HEK293 (cell line): ENCODE measurements around the gene RASSF1.

Experiments
- CTCF ChIA-PET: fragments of 350-600 bp; formaldehyde crosslinking; extraction: SDS; loops from one replicate; lab custom pipeline; 2021; ENCODE audit warnings: antibody characterized with exemption; lab: Yijun Ruan, JAX
- POLR2A ChIA-PET: fragments of 300-600 bp; formaldehyde crosslinking; extraction: SDS; loops from one replicate; lab custom pipeline; 2020; ENCODE audit warnings: antibody characterized with exemption, inconsistent platforms; lab: Yijun Ruan, JAX
- H3K27ac ChIP-seq: fragments of 200-500 bp; sonication (Bioruptor generic); 2 replicates; pipeline ENCODE4 v1.5.1; 2014; ENCODE audit warnings: low read depth, low read length, control low read depth, inconsistent platforms; ENCODE audit errors: extremely low read depth
- H3K36me3 ChIP-seq, 2 experiments: fragments of 200-500 bp in 1 of 2; sonication (Bioruptor generic) in 1 of 2; 1 replicate in 1 of 2; 2 replicates in 1 of 2; pipeline ENCODE4 v1.5.1; 2014 to 2017; ENCODE audit warnings: inconsistent platforms in 2 of 2, low read length in 2 of 2; ENCODE audit not compliant: control insufficient read depth in 2 of 2, insufficient read depth in 1 of 2
- H3K4me1 ChIP-seq: fragments of 200-500 bp; sonication (Bioruptor generic); 2 replicates; pipeline ENCODE4 v1.5.1; 2014; ENCODE audit warnings: mild to moderate bottlenecking, low read length, inconsistent platforms; ENCODE audit not compliant: control insufficient read depth, insufficient read depth
- H3K4me3 ChIP-seq: 2 replicates; pipeline ENCODE4 v1.5.1; 2011; ENCODE audit warnings: low read depth, mild to moderate bottlenecking, control low read depth, low read length, moderate library complexity
- H3K9me3 ChIP-seq: fragments of 200-500 bp; sonication (Bioruptor generic); 2 replicates; pipeline ENCODE4 v1.5.1; 2014; ENCODE audit warnings: low read depth, low read length, inconsistent platforms; ENCODE audit not compliant: control insufficient read depth, insufficient read depth
- BCL11A ChIP-seq: fragments of 450-650 bp; formaldehyde crosslinking; IDR thresholded peaks from 2 replicates; pipeline ENCODE4 v1.5.1; 2016; ENCODE audit warnings: low read depth, missing biosample characterization, missing genetic modification characterization
- HOXC10 ChIP-seq: sonication (generic); formaldehyde crosslinking; IDR thresholded peaks from 2 replicates; pipeline ENCODE4 v1.8.1; 2023; ENCODE audit warnings: mild to moderate bottlenecking, missing genetic modification reagents
- HOXD13 ChIP-seq: sonication (generic); formaldehyde crosslinking; IDR thresholded peaks from 2 replicates; pipeline ENCODE4 v1.8.0; 2022; ENCODE audit warnings: missing genetic modification reagents, borderline replicate concordance
- MYNN ChIP-seq: fragments of 450-650 bp; formaldehyde crosslinking; IDR thresholded peaks from 2 replicates; pipeline ENCODE4 v1.5.1; 2016; ENCODE audit warnings: missing biosample characterization, missing genetic modification characterization, borderline replicate concordance
- MZF1 ChIP-seq: fragments of 450-650 bp; formaldehyde crosslinking; IDR thresholded peaks from 2 replicates; pipeline ENCODE4 v1.5.1; 2017; ENCODE audit warnings: missing biosample characterization, missing genetic modification characterization, borderline replicate concordance
- ZEB2 ChIP-seq: fragments of 450-650 bp; formaldehyde crosslinking; IDR thresholded peaks from 2 replicates; pipeline ENCODE4 v1.5.1; 2016; ENCODE audit warnings: missing biosample characterization, missing genetic modification characterization
- ZNF114 ChIP-seq: fragments of 450-650 bp; formaldehyde crosslinking; IDR thresholded peaks from 2 replicates; pipeline ENCODE4 v1.5.0; 2017; ENCODE audit warnings: missing biosample characterization, missing genetic modification characterization
- ZNF155 ChIP-seq: fragments of 450-650 bp; formaldehyde crosslinking; IDR thresholded peaks from 2 replicates; pipeline ENCODE4 v1.5.1; 2016; ENCODE audit warnings: missing biosample characterization, missing genetic modification characterization
- ZNF19 ChIP-seq: fragments of 450-650 bp; formaldehyde crosslinking; IDR thresholded peaks from 2 replicates; pipeline ENCODE4; 2016; ENCODE audit warnings: missing biosample characterization, missing genetic modification characterization, low read depth
- ZNF248 ChIP-seq: fragments of 450-650 bp; formaldehyde crosslinking; IDR thresholded peaks from 2 replicates; pipeline ENCODE4 v1.5.1; 2017; ENCODE audit warnings: missing biosample characterization, missing genetic modification characterization
- ZNF292 ChIP-seq: fragments of 450-650 bp; formaldehyde crosslinking; IDR thresholded peaks from 2 replicates; pipeline ENCODE4 v1.5.1; 2016; ENCODE audit warnings: low read depth, missing biosample characterization, missing genetic modification characterization, borderline replicate concordance
- ZNF354C ChIP-seq: fragments of 450-650 bp; formaldehyde crosslinking; IDR thresholded peaks from 2 replicates; pipeline ENCODE4 v1.5.1; 2016; ENCODE audit warnings: missing biosample characterization, missing genetic modification characterization, low read depth, borderline replicate concordance
- ZNF394 ChIP-seq: fragments of 450-650 bp; formaldehyde crosslinking; IDR thresholded peaks from 2 replicates; pipeline ENCODE4 v1.5.1; 2016; ENCODE audit warnings: missing biosample characterization, missing genetic modification characterization, mild to moderate bottlenecking, moderate library complexity, borderline replicate concordance
- ZNF514 ChIP-seq: fragments of 450-650 bp; formaldehyde crosslinking; IDR thresholded peaks from 2 replicates; pipeline ENCODE4 v1.5.1; 2016; ENCODE audit warnings: missing biosample characterization, missing genetic modification characterization
- ZNF529 ChIP-seq: fragments of 450-650 bp; formaldehyde crosslinking; IDR thresholded peaks from 2 replicates; pipeline ENCODE4 v1.5.1; 2017; ENCODE audit warnings: missing genetic modification characterization, missing biosample characterization; ENCODE audit not compliant: insufficient replicate concordance
- ZNF610 ChIP-seq: fragments of 450-650 bp; formaldehyde crosslinking; IDR thresholded peaks from 2 replicates; pipeline ENCODE4 v1.5.1; 2016; ENCODE audit warnings: missing biosample characterization, missing genetic modification characterization, borderline replicate concordance
- ZNF654 ChIP-seq: fragments of 450-650 bp; formaldehyde crosslinking; IDR thresholded peaks from 2 replicates; pipeline ENCODE4 v1.5.1; 2016; ENCODE audit warnings: low read depth, missing biosample characterization, missing genetic modification characterization
- ZNF658 ChIP-seq: fragments of 450-650 bp; formaldehyde crosslinking; IDR thresholded peaks from 2 replicates; pipeline ENCODE4; 2016; ENCODE audit warnings: missing biosample characterization, missing genetic modification characterization
- ZNF670 ChIP-seq: fragments of 450-650 bp; formaldehyde crosslinking; IDR thresholded peaks from 2 replicates; pipeline ENCODE4 v1.5.1; 2016; ENCODE audit warnings: missing biosample characterization, missing genetic modification characterization, low read depth
- ZNF837 ChIP-seq: fragments of 450-650 bp; formaldehyde crosslinking; IDR thresholded peaks from 2 replicates; pipeline ENCODE4 v1.5.1; 2016; ENCODE audit warnings: missing biosample characterization, missing genetic modification characterization
- ZSCAN23 ChIP-seq: fragments of 450-650 bp; formaldehyde crosslinking; IDR thresholded peaks from 2 replicates; pipeline ENCODE4 v1.5.1; 2016; ENCODE audit warnings: missing biosample characterization, missing genetic modification characterization
- TF ChIP-seq, protein P1 (sequence below): fragments of 450-650 bp; formaldehyde crosslinking; IDR thresholded peaks from 2 replicates; pipeline ENCODE4 v1.5.1; 2016; ENCODE audit warnings: missing biosample characterization, missing genetic modification characterization
- TF ChIP-seq, protein P2 (sequence below): fragments of 450-650 bp; formaldehyde crosslinking; IDR thresholded peaks from 2 replicates; pipeline ENCODE4 v1.5.1; 2016; ENCODE audit warnings: missing biosample characterization, missing genetic modification characterization

The RASSF1 gene, protein sequence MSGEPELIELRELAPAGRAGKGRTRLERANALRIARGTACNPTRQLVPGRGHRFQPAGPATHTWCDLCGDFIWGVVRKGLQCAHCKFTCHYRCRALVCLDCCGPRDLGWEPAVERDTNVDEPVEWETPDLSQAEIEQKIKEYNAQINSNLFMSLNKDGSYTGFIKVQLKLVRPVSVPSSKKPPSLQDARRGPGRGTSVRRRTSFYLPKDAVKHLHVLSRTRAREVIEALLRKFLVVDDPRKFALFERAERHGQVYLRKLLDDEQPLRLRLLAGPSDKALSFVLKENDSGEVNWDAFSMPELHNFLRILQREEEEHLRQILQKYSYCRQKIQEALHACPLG

DNA sequence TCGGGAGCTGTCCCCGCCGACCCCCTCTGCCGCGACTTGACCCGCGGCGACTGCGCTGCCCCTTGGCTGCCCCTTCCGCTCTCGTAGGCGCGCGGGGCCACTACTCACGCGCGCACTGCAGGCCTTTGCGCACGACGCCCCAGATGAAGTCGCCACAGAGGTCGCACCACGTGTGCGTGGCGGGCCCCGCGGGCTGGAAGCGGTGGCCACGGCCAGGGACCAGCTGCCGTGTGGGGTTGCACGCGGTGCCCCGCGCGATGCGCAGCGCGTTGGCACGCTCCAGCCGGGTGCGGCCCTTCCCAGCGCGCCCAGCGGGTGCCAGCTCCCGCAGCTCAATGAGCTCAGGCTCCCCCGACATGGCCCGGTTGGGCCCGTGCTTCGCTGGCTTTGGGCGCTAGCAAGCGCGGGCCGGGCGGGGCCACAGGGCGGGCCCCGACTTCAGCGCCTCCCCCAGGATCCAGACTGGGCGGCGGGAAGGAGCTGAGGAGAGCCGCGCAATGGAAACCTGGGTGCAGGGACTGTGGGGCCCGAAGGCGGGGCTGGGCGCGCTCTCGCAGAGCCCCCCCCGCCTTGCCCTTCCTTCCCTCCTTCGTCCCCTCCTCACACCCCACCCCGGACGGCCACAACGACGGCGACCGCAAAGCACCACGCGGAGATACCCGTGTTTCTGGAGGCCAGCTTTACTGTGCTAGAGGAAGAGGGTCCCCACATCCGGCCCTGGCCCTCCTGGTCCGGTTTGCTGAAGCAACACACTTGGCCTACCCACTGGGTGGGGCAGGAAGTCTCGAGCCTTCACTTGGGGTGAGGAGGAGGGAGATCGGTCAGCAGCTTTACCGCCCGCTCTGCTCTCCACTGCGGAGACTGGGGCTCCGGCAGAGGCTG is at the start of gene RASSF1:
TSS of gene RASSF1 (minus strand) at position 389 of the 882 bp plus-strand sequence. CDS start at position 358, 31 bp downstream.
- CTCF ChIA-PET, result no interaction called here
- POLR2A ChIA-PET, result interaction anchor here (1.3 kb wide), 1 partner anchor 13 kb away, joined by 3 read pairs; the partner anchor contains the start of gene TUSC2
- no peaks in the 10 kb centered on the region; the same call in 1 of the 2 replicates for H3K4me1 ChIP-seq
- H3K9me3 ChIP-seq, result no peaks in the 10 kb centered on the region
- H3K27ac ChIP-seq, result no peak within 1 kb of the TSS
- H3K4me3 ChIP-seq, result no peak within 1 kb of the TSS
- TF ChIP-seq, protein P1, sequence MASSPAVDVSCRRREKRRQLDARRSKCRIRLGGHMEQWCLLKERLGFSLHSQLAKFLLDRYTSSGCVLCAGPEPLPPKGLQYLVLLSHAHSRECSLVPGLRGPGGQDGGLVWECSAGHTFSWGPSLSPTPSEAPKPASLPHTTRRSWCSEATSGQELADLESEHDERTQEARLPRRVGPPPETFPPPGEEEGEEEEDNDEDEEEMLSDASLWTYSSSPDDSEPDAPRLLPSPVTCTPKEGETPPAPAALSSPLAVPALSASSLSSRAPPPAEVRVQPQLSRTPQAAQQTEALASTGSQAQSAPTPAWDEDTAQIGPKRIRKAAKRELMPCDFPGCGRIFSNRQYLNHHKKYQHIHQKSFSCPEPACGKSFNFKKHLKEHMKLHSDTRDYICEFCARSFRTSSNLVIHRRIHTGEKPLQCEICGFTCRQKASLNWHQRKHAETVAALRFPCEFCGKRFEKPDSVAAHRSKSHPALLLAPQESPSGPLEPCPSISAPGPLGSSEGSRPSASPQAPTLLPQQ (tag by site-specific recombination), result no peak
- TF ChIP-seq ZNF658 (no peak), ZNF248 (tag by site-specific recombination) (no peak), HOXC10 (CRISPR knock-in tag) (no peak), ZNF19 (tag by site-specific recombination) (no peak), ZNF529 (no peak), ZEB2 (tag by site-specific recombination) (no peak), ZNF292 (no peak), BCL11A (tag by site-specific recombination) (no peak), ZNF514 (no peak), ZNF670 (tag by site-specific recombination) (no peak), ZNF354C (no peak), ZNF114 (tag by site-specific recombination) (no peak), ZNF394 (tag by site-specific recombination) (no peak), ZSCAN23 (tag by site-specific recombination) (no peak)
- TF ChIP-seq, protein P2, sequence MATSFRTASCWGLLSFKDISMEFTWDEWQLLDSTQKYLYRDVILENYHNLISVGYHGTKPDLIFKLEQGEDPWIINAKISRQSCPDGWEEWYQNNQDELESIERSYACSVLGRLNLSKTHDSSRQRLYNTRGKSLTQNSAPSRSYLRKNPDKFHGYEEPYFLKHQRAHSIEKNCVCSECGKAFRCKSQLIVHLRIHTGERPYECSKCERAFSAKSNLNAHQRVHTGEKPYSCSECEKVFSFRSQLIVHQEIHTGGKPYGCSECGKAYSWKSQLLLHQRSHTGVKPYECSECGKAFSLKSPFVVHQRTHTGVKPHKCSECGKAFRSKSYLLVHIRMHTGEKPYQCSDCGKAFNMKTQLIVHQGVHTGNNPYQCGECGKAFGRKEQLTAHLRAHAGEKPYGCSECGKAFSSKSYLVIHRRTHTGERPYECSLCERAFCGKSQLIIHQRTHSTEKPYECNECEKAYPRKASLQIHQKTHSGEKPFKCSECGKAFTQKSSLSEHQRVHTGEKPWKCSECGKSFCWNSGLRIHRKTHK (tag by site-specific recombination), result no peak
- TF ChIP-seq, all 188 proteins: peak for 0
- H3K36me3 ChIP-seq, result peaks cover 0 to 26% of the 10 kb centered on the region in 2 experiments; a peak in 2 of 3 replicates

DNA sequence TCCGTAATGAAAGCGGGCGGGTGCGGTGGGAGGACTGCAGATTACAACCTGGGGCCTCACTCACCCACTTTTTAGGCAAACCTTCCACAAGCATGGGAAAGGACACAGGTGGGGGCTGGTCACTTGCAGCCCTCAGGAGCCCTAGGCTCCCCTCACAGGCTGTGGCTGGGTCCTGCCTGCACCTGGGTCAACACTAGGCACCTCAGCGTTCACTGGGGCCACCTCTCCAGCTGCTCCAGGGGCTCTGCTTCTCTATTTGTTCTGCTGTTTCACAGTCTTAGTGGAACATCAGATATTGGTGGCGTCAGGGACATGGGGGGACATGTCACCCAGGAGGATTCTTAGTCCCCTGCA is 48.8 kb upstream of the RASSF1 start:
- no peaks in the 10 kb centered on the region for H3K36me3 ChIP-seq
- no peaks in the 10 kb centered on the region for H3K9me3 ChIP-seq
- H3K4me3 ChIP-seq, result no peak overlapping the region
- H3K27ac ChIP-seq, result no peak overlapping the region
- POLR2A ChIA-PET, result no interaction called here
- H3K4me1 ChIP-seq, result no peaks in the 10 kb centered on the region
- TF ChIP-seq HOXD13 (CRISPR knock-in tag), result no peak
- TF ChIP-seq ZNF155 (tag by site-specific recombination), result no peak
- no peak for TF ChIP-seq ZNF654 (tag by site-specific recombination)
- no peak for TF ChIP-seq ZSCAN23 (tag by site-specific recombination)
- no peak for TF ChIP-seq ZNF610 (tag by site-specific recombination)
- TF ChIP-seq MYNN (tag by site-specific recombination), result no peak
- TF ChIP-seq MZF1 (tag by site-specific recombination), result no peak
- TF ChIP-seq ZNF837 (tag by site-specific recombination), result no peak
- CTCF ChIA-PET, result interaction anchor here (0.8 kb wide), 1 partner anchor 14 kb away, joined by 3 read pairs; no protein-coding TSS in a partner anchor
